ENCODE data around the gene WDR1. TPM values are rescaled to one million over a fixed set of nuclear protein-coding genes. Genes with fewer than 3 reads are reported as not detected.

WDR1 gene
- total and polyA plus RNA-seq, 2 experiments from 2014 or later: 413 to 487 TPM

DNA sequence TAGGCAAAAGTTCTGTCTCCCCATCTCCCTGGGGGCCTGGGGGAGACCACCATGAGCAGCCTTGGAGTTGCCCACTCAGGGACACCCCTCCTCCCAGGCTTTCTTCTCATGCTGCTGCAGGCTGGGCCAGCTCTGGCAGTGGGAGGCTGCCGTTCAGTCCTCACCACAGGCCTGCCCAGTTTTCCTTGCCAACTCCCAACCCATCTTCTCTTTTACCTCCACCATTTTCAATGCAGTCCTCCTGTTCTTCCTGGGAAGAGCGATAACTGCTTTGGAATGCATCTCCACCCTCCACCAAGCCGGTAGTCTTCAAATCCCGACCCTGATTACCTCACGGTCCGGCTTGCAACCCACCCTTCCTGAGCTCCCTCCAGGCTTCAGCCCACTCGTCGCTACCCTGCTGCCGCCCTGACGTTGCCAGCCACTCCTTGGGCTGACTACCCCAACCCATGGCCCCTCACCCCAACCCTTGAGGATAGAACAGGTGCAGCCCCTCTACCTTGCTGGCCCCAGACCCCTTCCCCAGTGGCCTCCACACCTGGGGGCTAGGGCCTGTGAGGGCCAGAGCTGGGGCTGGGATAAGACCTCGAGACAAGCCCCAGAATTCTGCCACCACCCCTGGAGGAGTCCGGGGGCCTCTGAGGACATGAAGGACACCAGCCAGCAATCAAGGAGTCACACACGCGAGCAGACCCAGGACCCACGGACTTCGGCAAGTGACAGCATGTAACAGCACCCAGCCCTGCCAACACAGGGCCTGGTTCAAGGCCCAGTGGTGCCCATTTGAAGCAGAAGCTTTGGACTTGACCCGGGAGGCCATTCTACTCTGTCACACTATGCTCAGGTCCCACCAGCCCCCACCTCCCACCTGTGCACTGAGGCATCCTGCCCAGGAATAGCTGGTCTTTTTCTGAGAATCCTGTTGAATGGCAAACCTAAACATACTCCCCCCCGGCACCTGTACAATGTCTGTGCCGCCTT lies 9.2 kb downstream of the WDR1 start:
- WGBS, 2 experiments (ENCODE audit: low coverage in 1 of 2, low lambda C conversion rate in 2 of 2, missing lambda C conversion rate in 2 of 2): 51 to 54% methylated on average over 18 to 19 of the region's 19 CpGs
- Histone ChIP-seq H4K20me1 (ENCODE audit: insufficient read depth) (0 out of 2 replicates have a peak, but pooled peaks cover 5% of the 10 kb centered on the region), H3K4me3 (peak overlapping the region; percentile 36; the same call in 1 of the 2 replicates), H2AFZ (no peak overlapping the region), H3F3A (ENCODE audit: insufficient read depth) (peaks cover 77% of the 10 kb centered on the region), H3K9me3 (ENCODE audit: low read depth) (no peaks in the 10 kb centered on the region), H3K36me3 (ENCODE audit: low read depth) (peaks cover 27% of the 10 kb centered on the region), H3K27me3 (replicated peaks; ENCODE audit: insufficient read depth) (no peaks in the 10 kb centered on the region), H3K9me2 (ENCODE audit: insufficient read depth) (no peaks in the 10 kb centered on the region), H3K4me1 (ENCODE audit: insufficient read depth) (peaks cover 78% of the 10 kb centered on the region), H3K4me2 (ENCODE audit: unreplicated experiment) (peak overlapping the region; percentile 74), H3K27ac (peak overlapping the region; percentile 87), H3K79me2 (ENCODE audit: insufficient read depth) (peaks cover 97% of the 10 kb centered on the region), H3K9ac (peak overlapping the region; percentile 58)
- in situ Hi-C loops (cut with MboI): no loop called here
- peak; percentile 69 for DNase-seq
- no peak for TF ChIP-seq EZH2phosphoT487 (IDR thresholded peaks at IDR 0.05; ENCODE audit: insufficient read depth, low read depth)
- TF ChIP-seq EZH2 (IDR thresholded peaks at IDR 0.05; ENCODE audit: insufficient read depth, poor library complexity, severe bottlenecking): no peak

DNA sequence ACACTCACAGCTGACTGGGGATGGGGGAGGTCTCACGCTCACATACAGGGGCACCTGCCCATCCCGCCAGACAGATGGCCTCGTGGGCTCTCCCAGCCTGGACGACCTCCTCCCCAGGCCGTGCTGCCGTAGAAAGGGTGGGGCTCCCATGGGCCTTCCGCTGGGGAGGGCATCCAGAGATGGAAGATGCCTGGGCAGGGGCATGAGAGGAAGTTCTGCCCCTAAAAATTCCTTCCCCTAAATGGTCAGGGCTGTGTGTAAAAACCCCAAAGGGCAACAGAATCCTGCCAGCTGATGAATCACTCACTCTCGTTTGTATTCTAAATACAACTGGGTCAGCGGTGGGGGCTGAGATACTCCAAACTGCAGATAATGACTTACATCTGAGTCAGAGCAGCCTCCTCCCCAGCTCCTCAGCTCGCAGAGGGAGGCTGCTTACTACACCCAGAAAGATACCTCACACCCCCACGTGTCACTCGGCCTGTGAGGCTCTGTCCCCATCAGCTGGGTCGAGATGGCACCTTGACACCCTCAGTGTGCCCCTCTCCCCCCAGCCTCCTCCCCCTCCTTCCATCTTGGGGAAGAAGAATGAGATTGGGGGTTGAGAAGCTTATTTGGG lies 10.1 kb downstream of the WDR1 start:
- H3K27ac ChIP-seq: peak overlapping the region; percentile 87
- H3K4me3 ChIP-seq: peak overlapping the region; percentile 69
- peaks cover 97% of the 10 kb centered on the region for H3K79me2 ChIP-seq (ENCODE audit: insufficient read depth)
- H3K36me3 ChIP-seq (ENCODE audit: low read depth): peaks cover 26% of the 10 kb centered on the region; the same call in 1 of the 2 replicates
- peaks cover 78% of the 10 kb centered on the region for H3K4me1 ChIP-seq (ENCODE audit: insufficient read depth)
- peaks cover 79% of the 10 kb centered on the region for H3F3A ChIP-seq (ENCODE audit: insufficient read depth)
- H2AFZ ChIP-seq: no peak overlapping the region
- DNase-seq: peak; percentile 99
- no peaks in the 10 kb centered on the region for H3K27me3 ChIP-seq (replicated peaks; ENCODE audit: insufficient read depth)
- H3K9ac ChIP-seq: peak overlapping the region; percentile 58
- no peaks in the 10 kb centered on the region for H3K9me2 ChIP-seq (ENCODE audit: insufficient read depth)
- no peak for TF ChIP-seq EZH2phosphoT487 (IDR thresholded peaks at IDR 0.05; ENCODE audit: insufficient read depth, low read depth)
- TF ChIP-seq EZH2 (IDR thresholded peaks at IDR 0.05; ENCODE audit: insufficient read depth, poor library complexity, severe bottlenecking): no peak
- WGBS, 2 experiments (ENCODE audit: low coverage in 1 of 2, low lambda C conversion rate in 2 of 2, missing lambda C conversion rate in 2 of 2): 2 to 3% methylated on average over 13 of the region's 13 CpGs
- H4K20me1 ChIP-seq (ENCODE audit: insufficient read depth): 0 out of 2 replicates have a peak, but pooled peaks cover 5% of the 10 kb centered on the region
- in situ Hi-C loops (cut with MboI): no loop called here
- peak overlapping the region; percentile 74 for H3K4me2 ChIP-seq (ENCODE audit: unreplicated experiment)
- no peaks in the 10 kb centered on the region for H3K9me3 ChIP-seq (ENCODE audit: low read depth)

DNA sequence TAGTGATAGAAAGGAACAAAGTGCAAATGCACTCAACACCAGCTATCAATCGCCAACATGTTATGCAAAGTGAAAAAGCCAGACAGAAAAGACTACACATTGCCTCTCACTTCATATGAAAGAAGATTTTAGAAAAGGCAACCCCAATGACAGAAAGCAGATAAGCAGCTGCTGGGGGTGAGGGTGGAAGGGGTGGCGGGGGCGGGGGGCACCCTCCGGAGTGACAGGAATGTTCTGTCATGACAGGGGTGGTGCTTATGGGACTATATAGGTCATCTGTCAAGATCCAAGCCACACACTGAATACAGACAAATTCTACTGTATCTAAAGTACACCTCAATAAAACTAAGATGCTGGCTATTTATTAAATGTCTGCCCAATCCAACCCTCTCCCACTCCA lies 10.7 kb downstream of the WDR1 start:
- Histone ChIP-seq H3K4me2 (ENCODE audit: unreplicated experiment) (peak overlapping the region; percentile 73), H3K79me2 (ENCODE audit: insufficient read depth) (peaks cover 97% of the 10 kb centered on the region), H3K9me2 (ENCODE audit: insufficient read depth) (no peaks in the 10 kb centered on the region), H3K27me3 (replicated peaks; ENCODE audit: insufficient read depth) (no peaks in the 10 kb centered on the region), H3K27ac (peak overlapping the region; percentile 87), H3K9me3 (ENCODE audit: low read depth) (no peaks in the 10 kb centered on the region), H3K4me1 (ENCODE audit: insufficient read depth) (peaks cover 82% of the 10 kb centered on the region), H3K4me3 (peak overlapping the region; percentile 69), H2AFZ (no peak overlapping the region), H3F3A (ENCODE audit: insufficient read depth) (peaks cover 74% of the 10 kb centered on the region), H3K36me3 (ENCODE audit: low read depth) (peaks cover 27% of the 10 kb centered on the region; the same call in 1 of the 2 replicates), H4K20me1 (ENCODE audit: insufficient read depth) (0 out of 2 replicates have a peak, but pooled peaks cover 5% of the 10 kb centered on the region), H3K9ac (no peak overlapping the region)
- WGBS, 2 experiments (ENCODE audit: low coverage in 1 of 2, low lambda C conversion rate in 2 of 2, missing lambda C conversion rate in 2 of 2): 46 to 71% methylated on average over 4 of the region's 4 CpGs
- TF ChIP-seq EZH2phosphoT487 (IDR thresholded peaks at IDR 0.05; ENCODE audit: insufficient read depth, low read depth): no peak
- no peak for TF ChIP-seq EZH2 (IDR thresholded peaks at IDR 0.05; ENCODE audit: insufficient read depth, poor library complexity, severe bottlenecking)
- in situ Hi-C loops (cut with MboI): no loop called here
- no peak for DNase-seq

GRCh38 chr4:10105421-10105820 lies 11.2 kb downstream of the WDR1 start:
- in situ Hi-C loops (cut with MboI): no loop called here
- peak overlapping the region; percentile 73 for H3K4me2 ChIP-seq (ENCODE audit: unreplicated experiment)
- peak overlapping the region; percentile 36; the same call in 1 of the 2 replicates for H3K4me3 ChIP-seq
- no peak overlapping the region for H2AFZ ChIP-seq
- no peaks in the 10 kb centered on the region for H3K9me3 ChIP-seq (ENCODE audit: low read depth)
- peaks cover 24% of the 10 kb centered on the region; the same call in 1 of the 2 replicates for H3K36me3 ChIP-seq (ENCODE audit: low read depth)
- DNase-seq: peak; percentile 27
- H3F3A ChIP-seq (ENCODE audit: insufficient read depth): peaks cover 69% of the 10 kb centered on the region
- WGBS, 2 experiments (ENCODE audit: low coverage in 1 of 2, low lambda C conversion rate in 2 of 2, missing lambda C conversion rate in 2 of 2): 61 to 78% methylated on average over 4 of the region's 4 CpGs
- H3K9me2 ChIP-seq (ENCODE audit: insufficient read depth): no peaks in the 10 kb centered on the region
- TF ChIP-seq EZH2phosphoT487 (IDR thresholded peaks at IDR 0.05; ENCODE audit: insufficient read depth, low read depth) (no peak), EZH2 (IDR thresholded peaks at IDR 0.05; ENCODE audit: insufficient read depth, poor library complexity, severe bottlenecking) (no peak)
- H3K79me2 ChIP-seq (ENCODE audit: insufficient read depth): peaks cover 97% of the 10 kb centered on the region
- H3K27me3 ChIP-seq (replicated peaks; ENCODE audit: insufficient read depth): no peaks in the 10 kb centered on the region
- H3K27ac ChIP-seq: peak overlapping the region; percentile 87
- 0 out of 2 replicates have a peak, but pooled peaks cover 5% of the 10 kb centered on the region for H4K20me1 ChIP-seq (ENCODE audit: insufficient read depth)
- peaks cover 82% of the 10 kb centered on the region for H3K4me1 ChIP-seq (ENCODE audit: insufficient read depth)
- 0 out of 2 replicates have a peak overlapping the region, but pooled peaks have one; percentile 28 for H3K9ac ChIP-seq

Data from GM23248 (cell line).